Stimulated activated memory B cell treated with anti-CD40 and anti-IgM and Interleukin-4, amounts not matched to agents 10 μg/mL and 1 μg/mL and 100 μg/mL, for 72 hours (primary cell): ENCODE data around the gene TAX1BP3.
A peak's percentile ranks its signal among the peaks of the same experiment; 100 is the strongest.

Source experiments
- ATAC-seq: fragments of 150-1000 bp; cut with Tn5 transposase; 2 replicates; pipeline ENCODE4 v1.10.0; 2021
- H3K27ac Mint-ChIP-seq: one replicate; pipeline ENCODE4 v1.8.0; 2022; ENCODE audit warnings: mild to moderate bottlenecking, mixed read lengths
- H3K27me3 Mint-ChIP-seq: one replicate; pipeline ENCODE4 v1.8.0; 2022; ENCODE audit warnings: mixed read lengths
- H3K36me3 Mint-ChIP-seq: one replicate; pipeline ENCODE4 v1.8.0; 2022; ENCODE audit warnings: mixed read lengths
- H3K4me1 Mint-ChIP-seq: one replicate; pipeline ENCODE4 v1.8.0; 2022; ENCODE audit warnings: mixed read lengths
- H3K4me3 Mint-ChIP-seq: one replicate; pipeline ENCODE4 v1.8.0; 2022; ENCODE audit warnings: mild to moderate bottlenecking, moderate library complexity, mixed read lengths
- H3K9me3 Mint-ChIP-seq: one replicate; pipeline ENCODE4 v1.8.0; 2022; ENCODE audit warnings: mixed read lengths

TAX1BP3 gene

GRCh38 chr17:3656755-3657587 is 11.4 kb downstream of the TAX1BP3 start:
- Mint-ChIP-seq H3K36me3 (peaks cover 16% of the 10 kb centered on the region), H3K4me3 (no peak overlapping the region), H3K9me3 (no peaks in the 10 kb centered on the region), H3K27ac (peak overlapping the region; percentile 31), H3K27me3 (no peaks in the 10 kb centered on the region), H3K4me1 (peaks cover 8% of the 10 kb centered on the region)
- ATAC-seq: no peak

DNA sequence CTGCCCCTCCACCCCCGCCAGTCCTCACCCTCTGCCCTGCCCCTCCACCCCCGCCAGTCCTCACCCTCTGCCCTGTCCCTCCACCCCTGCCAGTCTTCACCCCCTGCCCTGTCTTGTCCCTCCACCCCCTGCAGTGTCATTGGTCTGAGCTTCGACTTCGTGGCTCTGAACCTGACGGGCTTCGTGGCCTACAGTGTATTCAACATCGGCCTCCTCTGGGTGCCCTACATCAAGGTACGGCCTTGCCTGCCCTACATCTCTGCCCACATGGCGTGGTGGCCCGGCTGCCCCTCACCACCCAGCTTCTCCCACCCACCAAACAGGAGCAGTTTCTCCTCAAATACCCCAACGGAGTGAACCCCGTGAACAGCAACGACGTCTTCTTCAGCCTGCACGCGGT is 12.0 kb downstream of the TAX1BP3 start:
- Mint-ChIP-seq H3K36me3 (peaks cover 16% of the 10 kb centered on the region), H3K9me3 (no peaks in the 10 kb centered on the region), H3K27ac (peak overlapping the region; percentile 31), H3K4me3 (no peak overlapping the region), H3K27me3 (no peaks in the 10 kb centered on the region), H3K4me1 (peaks cover 8% of the 10 kb centered on the region)
- ATAC-seq: peak; percentile 3

GRCh38 chr17:3655766-3656165 is 12.6 kb downstream of the TAX1BP3 start:
- H3K4me1 Mint-ChIP-seq: peaks cover 8% of the 10 kb centered on the region
- H3K27me3 Mint-ChIP-seq: no peaks in the 10 kb centered on the region
- H3K9me3 Mint-ChIP-seq: no peaks in the 10 kb centered on the region
- no peak for ATAC-seq
- H3K36me3 Mint-ChIP-seq: peaks cover 16% of the 10 kb centered on the region
- no peak overlapping the region for H3K4me3 Mint-ChIP-seq
- no peak overlapping the region for H3K27ac Mint-ChIP-seq

GRCh38 chr17:3647769-3648555 is 20.4 kb downstream of the TAX1BP3 start:
- Mint-ChIP-seq H3K4me1 (peaks cover 44% of the 10 kb centered on the region), H3K27ac (no peak overlapping the region), H3K27me3 (no peaks in the 10 kb centered on the region), H3K9me3 (no peaks in the 10 kb centered on the region), H3K36me3 (peaks cover 19% of the 10 kb centered on the region), H3K4me3 (no peak overlapping the region)
- peak; percentile 56 for ATAC-seq

DNA sequence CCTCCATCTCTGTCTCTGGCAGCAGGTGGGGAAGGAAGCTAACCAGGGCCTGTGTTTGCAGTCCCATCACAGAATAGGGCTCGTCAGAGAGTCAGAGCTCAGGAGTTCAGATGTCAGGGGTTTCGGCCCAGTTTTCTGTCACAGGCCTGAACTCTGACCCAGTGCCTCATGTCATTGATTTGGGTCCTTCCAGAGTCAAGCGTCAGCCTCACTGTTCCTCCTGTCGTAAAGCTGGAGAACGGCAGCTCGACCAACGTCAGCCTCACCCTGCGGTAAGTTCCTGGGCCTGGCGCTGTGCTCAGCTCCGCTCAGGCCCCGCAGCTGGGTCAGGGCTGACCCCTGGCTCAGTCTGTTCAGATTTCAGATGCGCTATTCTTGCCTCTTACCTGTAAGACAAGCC is 21.1 kb downstream of the TAX1BP3 start:
- Mint-ChIP-seq H3K36me3 (peaks cover 19% of the 10 kb centered on the region), H3K9me3 (no peaks in the 10 kb centered on the region), H3K4me1 (peaks cover 44% of the 10 kb centered on the region), H3K27me3 (no peaks in the 10 kb centered on the region), H3K4me3 (no peak overlapping the region), H3K27ac (no peak overlapping the region)
- ATAC-seq: no peak

- peaks cover 19% of the 10 kb centered on the region for H3K36me3 Mint-ChIP-seq
- ATAC-seq: no peak
- no peaks in the 10 kb centered on the region for H3K9me3 Mint-ChIP-seq
- H3K4me1 Mint-ChIP-seq: peaks cover 46% of the 10 kb centered on the region
- H3K4me3 Mint-ChIP-seq: peak overlapping the region; percentile 19
- H3K27me3 Mint-ChIP-seq: no peaks in the 10 kb centered on the region
- peak overlapping the region; percentile 56 for H3K27ac Mint-ChIP-seq
These were observed 23.1 kb downstream of the TAX1BP3 start for GRCh38 chr17:3645310-3645709.

DNA sequence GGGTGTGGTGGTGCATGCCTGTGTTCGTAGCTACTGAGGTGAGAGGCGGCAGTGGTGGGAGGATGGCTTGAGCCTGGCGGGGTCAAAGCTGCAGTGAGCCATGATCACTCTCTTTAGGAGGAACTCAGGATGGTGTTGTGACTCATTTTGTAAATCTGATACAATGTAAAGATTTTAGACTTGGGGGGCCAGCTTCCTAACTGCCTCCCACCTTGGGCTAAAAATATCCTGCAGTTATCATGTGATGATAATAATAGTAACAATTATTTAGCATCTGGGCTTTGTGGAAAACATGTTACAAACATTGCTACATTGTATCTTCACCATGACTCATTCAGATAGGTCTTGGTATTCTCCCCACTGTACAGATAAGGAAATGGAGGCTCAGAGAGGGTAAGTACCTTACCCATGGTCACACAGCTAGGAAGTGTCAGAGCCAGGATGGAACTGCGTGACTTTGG is 24.5 kb downstream of the TAX1BP3 start:
- no peak for ATAC-seq
- H3K27ac Mint-ChIP-seq: no peak overlapping the region

DNA sequence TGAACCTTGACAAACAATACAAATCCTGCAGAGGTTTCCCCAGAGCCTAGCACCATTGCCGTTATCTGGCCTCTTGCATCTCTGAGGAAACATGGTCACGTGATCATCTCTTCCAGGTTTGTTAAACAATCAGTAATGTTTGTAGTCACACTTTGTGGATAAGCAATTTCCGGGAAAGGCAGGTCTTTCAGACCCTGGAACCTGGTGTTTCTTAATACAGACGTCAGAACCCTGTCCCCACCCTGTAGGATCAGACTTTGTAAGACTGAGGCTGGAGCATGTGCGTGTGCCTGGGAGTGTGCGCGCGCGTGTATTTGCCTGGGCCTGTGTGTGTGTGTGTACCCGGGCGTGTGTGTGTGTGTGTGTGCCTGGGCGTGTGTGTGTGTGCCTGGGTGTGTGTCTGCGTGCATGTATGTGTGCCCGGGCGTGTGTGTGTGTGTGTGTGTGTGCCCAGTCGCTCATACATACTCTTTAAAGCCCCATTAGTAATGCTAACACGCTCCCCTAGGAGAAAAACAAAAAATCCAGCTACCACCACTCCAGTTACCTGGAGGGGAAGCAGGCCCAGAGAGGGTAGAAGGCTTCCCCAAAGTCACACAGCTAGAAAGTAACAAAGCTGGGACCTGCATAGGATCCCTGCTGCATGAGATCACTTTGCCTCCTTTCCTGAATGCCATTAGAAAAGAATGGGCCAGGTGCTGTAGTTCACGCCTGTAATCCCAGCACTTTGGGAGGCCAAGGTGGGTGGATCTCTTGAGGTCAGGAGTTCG is 26.5 kb downstream of the TAX1BP3 start:
- no peak for ATAC-seq
- Mint-ChIP-seq H3K4me3 (no peak overlapping the region), H3K27ac (peak overlapping the region; percentile 22), H3K36me3 (peaks cover 12% of the 10 kb centered on the region), H3K4me1 (peaks cover 54% of the 10 kb centered on the region), H3K9me3 (no peaks in the 10 kb centered on the region), H3K27me3 (no peaks in the 10 kb centered on the region)

More for the DNA sequence above, 24.5 kb downstream of the TAX1BP3 start:
- Mint-ChIP-seq H3K4me1 (peaks cover 55% of the 10 kb centered on the region), H3K4me3 (no peak overlapping the region), H3K27me3 (no peaks in the 10 kb centered on the region), H3K36me3 (peaks cover 19% of the 10 kb centered on the region), H3K9me3 (no peaks in the 10 kb centered on the region)

DNA sequence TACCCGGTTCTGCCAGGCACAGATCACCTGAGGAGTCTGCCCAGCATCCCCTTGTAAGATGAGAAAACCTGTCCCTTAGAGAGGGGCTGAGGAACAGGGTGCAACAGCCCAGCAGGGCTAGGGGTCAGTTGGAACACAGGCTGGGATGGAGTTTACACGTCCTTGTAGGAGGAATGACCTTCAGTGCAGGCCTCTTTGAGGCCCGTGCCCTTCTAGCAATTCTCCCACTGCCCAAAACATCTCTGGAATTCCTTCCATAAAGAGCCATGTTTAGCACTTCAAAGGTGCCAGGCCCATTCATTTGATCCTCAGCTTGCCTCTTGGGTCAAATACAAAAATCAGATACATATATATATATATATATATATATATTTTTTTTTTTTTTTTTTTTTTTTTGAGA is 27.4 kb downstream of the TAX1BP3 start:
- no peak for ATAC-seq
- no peaks in the 10 kb centered on the region for H3K9me3 Mint-ChIP-seq
- no peaks in the 10 kb centered on the region for H3K27me3 Mint-ChIP-seq
- H3K4me3 Mint-ChIP-seq: no peak overlapping the region
- peaks cover 47% of the 10 kb centered on the region for H3K4me1 Mint-ChIP-seq
- no peak overlapping the region for H3K27ac Mint-ChIP-seq
- H3K36me3 Mint-ChIP-seq: peaks cover 12% of the 10 kb centered on the region

GRCh38 chr17:3639981-3640596 is 28.3 kb downstream of the TAX1BP3 start:
- peak overlapping the region; percentile 61 for H3K27ac Mint-ChIP-seq
- H3K4me3 Mint-ChIP-seq: peak overlapping the region; percentile 7
- H3K4me1 Mint-ChIP-seq: peaks cover 44% of the 10 kb centered on the region
- no peaks in the 10 kb centered on the region for H3K27me3 Mint-ChIP-seq
- no peak for ATAC-seq
- H3K36me3 Mint-ChIP-seq: peaks cover 12% of the 10 kb centered on the region
- no peaks in the 10 kb centered on the region for H3K9me3 Mint-ChIP-seq

- peak overlapping the region; percentile 96 for H3K4me3 Mint-ChIP-seq
- H3K27ac Mint-ChIP-seq: peak overlapping the region; percentile 99
- peak; percentile 2 for ATAC-seq
- no peaks in the 10 kb centered on the region for H3K27me3 Mint-ChIP-seq
- H3K36me3 Mint-ChIP-seq: peaks cover 12% of the 10 kb centered on the region
- H3K4me1 Mint-ChIP-seq: peaks cover 43% of the 10 kb centered on the region
- no peaks in the 10 kb centered on the region for H3K9me3 Mint-ChIP-seq
These were observed 31.4 kb downstream of the TAX1BP3 start for GRCh38 chr17:3636908-3637373.

GRCh38 chr17:3636154-3636907 is 32.0 kb downstream of the TAX1BP3 start, which contains the start of the genes CTNS and SHPK:
TSS of gene CTNS (plus strand) at chr17:3636760. CDS start at chr17:3640207, 3,447 bp downstream.
TSS of gene SHPK (minus strand) at chr17:3636250. CDS start at chr17:3636219, 31 bp downstream.
- peak within 1 kb of the TSS; percentile 96 for H3K4me3 Mint-ChIP-seq
- peaks cover 43% of the 10 kb centered on the region for H3K4me1 Mint-ChIP-seq
- peak within 1 kb of the TSS; percentile 99 for H3K27ac Mint-ChIP-seq

GRCh38 chr17:3635474-3636153 is 32.8 kb downstream of the TAX1BP3 start:
- H3K9me3 Mint-ChIP-seq: no peaks in the 10 kb centered on the region
- H3K27me3 Mint-ChIP-seq: no peaks in the 10 kb centered on the region
- ATAC-seq: no peak
- peaks cover 50% of the 10 kb centered on the region for H3K4me1 Mint-ChIP-seq
- H3K27ac Mint-ChIP-seq: peak overlapping the region; percentile 99
- peak overlapping the region; percentile 96 for H3K4me3 Mint-ChIP-seq
- peaks cover 17% of the 10 kb centered on the region for H3K36me3 Mint-ChIP-seq

More at GRCh38 chr17:3636154-3636907, 32.0 kb downstream of the TAX1BP3 start, which contains the start of the genes CTNS and SHPK:
- H3K27me3 Mint-ChIP-seq: no peaks in the 10 kb centered on the region
- peaks cover 12% of the 10 kb centered on the region for H3K36me3 Mint-ChIP-seq
- no peaks in the 10 kb centered on the region for H3K9me3 Mint-ChIP-seq
- peak; percentile 99 for ATAC-seq
